HepG2 (cell line): Measurements from ENCODE around the gene LITAF. TPM values are rescaled to one million over a fixed set of nuclear protein-coding genes. Genes with fewer than 3 reads are reported as not detected.

Experiments
- CREB1 ChIP-seq, 2 experiments: fragments of 450-650 bp in 1 of 2; IDR thresholded peaks; 2 replicates each; pipeline ENCODE4 v1.6.1; 2016 to 2017; ENCODE audit warnings: control low read depth in 1 of 2, mild to moderate bottlenecking in 1 of 2, missing compliant biosample characterization in 1 of 2, missing genetic modification characterization in 1 of 2
- CREBL2 ChIP-seq: sonication (generic); formaldehyde crosslinking; IDR thresholded peaks from 2 replicates; pipeline ENCODE4 v1.8.1; 2023; ENCODE audit warnings: missing genetic modification reagents, mild to moderate bottlenecking, borderline replicate concordance
- FOXA3 ChIP-seq: IDR thresholded peaks from 2 replicates; pipeline ENCODE4 v1.6.1; 2016; ENCODE audit warnings: missing genetic modification reagents, missing compliant biosample characterization
- FOXJ3 ChIP-seq: sonication (generic); formaldehyde crosslinking; IDR thresholded peaks from 2 replicates; pipeline ENCODE4 v1.4.0; 2020; ENCODE audit warnings: missing genetic modification reagents, mild to moderate bottlenecking, borderline replicate concordance
- FOXK2 ChIP-seq: fragments of 450-650 bp; IDR thresholded peaks from 2 replicates; pipeline ENCODE4 v1.6.1; 2016
- SOX5 ChIP-seq: IDR thresholded peaks from 2 replicates; pipeline ENCODE4 v1.6.1; 2016; ENCODE audit warnings: borderline replicate concordance
- SSRP1 ChIP-seq: IDR thresholded peaks from 2 replicates; pipeline ENCODE4 v1.6.1; 2016; ENCODE audit warnings: control low read depth
- TFE3 ChIP-seq: IDR thresholded peaks from 2 replicates; pipeline ENCODE4 v1.6.1; 2016
- TRIM24 ChIP-seq: sonication (generic); formaldehyde crosslinking; IDR thresholded peaks from 2 replicates; pipeline ENCODE4 v1.8.0; 2022; ENCODE audit warnings: mild to moderate bottlenecking, missing genetic modification reagents
- XRCC5 ChIP-seq: fragments of 200-400 bp; formaldehyde crosslinking; optimal IDR thresholded peaks from 2 replicates; pipeline ENCODE3; 2017; ENCODE audit warnings: mild to moderate bottlenecking, low read length
- ZBTB39 ChIP-seq: sonication (generic); formaldehyde crosslinking; IDR thresholded peaks from 2 replicates; pipeline ENCODE4 v1.5.0; 2020; ENCODE audit warnings: missing genetic modification reagents
- ZNF33B ChIP-seq: sonication (generic); formaldehyde crosslinking; IDR thresholded peaks from 2 replicates; pipeline ENCODE4 v1.5.1; 2020; ENCODE audit warnings: mild to moderate bottlenecking, missing genetic modification reagents
- ZNF367 ChIP-seq: sonication (generic); formaldehyde crosslinking; IDR thresholded peaks from 2 replicates; pipeline ENCODE4 v1.4.0; 2020; ENCODE audit warnings: missing genetic modification reagents, borderline replicate concordance
- ZNF644 ChIP-seq: IDR thresholded peaks from 2 replicates; pipeline ENCODE4 v1.6.1; 2016; ENCODE audit warnings: low read depth
- ZNF770 ChIP-seq: sonication (generic); formaldehyde crosslinking; IDR thresholded peaks from 2 replicates; pipeline ENCODE4 v1.5.0; 2020; ENCODE audit warnings: mild to moderate bottlenecking, missing genetic modification reagents
- ZSCAN9 ChIP-seq: IDR thresholded peaks from 2 replicates; pipeline ENCODE4 v1.6.1; 2016; ENCODE audit warnings: borderline replicate concordance
- polyA plus RNA-seq, 8 experiments: library from polyadenylated mRNA; depleted of rRNA in 3 of 8; stranded (reverse) in 7 of 8; unstranded in 1 of 8; fragments of >200 nt; fragmentation: Illumina TruSeq in 4 of 8; extraction: Trizol in 4 of 8; gene quantifications; 2 replicates each; pipeline versions ENCODE4 v1.2.1 to v1.2.3, GENCODE V29; 2011 to 2016; ENCODE audit warnings: low read depth in 4 of 8, missing spikeins in 1 of 8, mixed read lengths in 1 of 8; ENCODE audit not compliant: insufficient read depth in 1 of 8
- total RNA-seq, 5 experiments: library from RNA; depleted of rRNA; stranded (reverse); fragments of >200 nt; fragmentation: Illumina TruSeq; extraction: Trizol; gene quantifications; 2 replicates each; pipeline ENCODE4 v1.2.3, GENCODE V29; 2016; ENCODE audit warnings: low read depth in 1 of 5
- TF ChIP-seq, protein P1 (sequence below): sonication (generic); formaldehyde crosslinking; IDR thresholded peaks from 2 replicates; pipeline ENCODE4 v1.4.0; 2020; ENCODE audit warnings: missing genetic modification reagents, mild to moderate bottlenecking, borderline replicate concordance
- TF ChIP-seq, protein P2 (sequence below): sonication (generic); formaldehyde crosslinking; IDR thresholded peaks from 2 replicates; pipeline ENCODE4 v1.5.1; 2020; ENCODE audit warnings: missing genetic modification reagents, mild to moderate bottlenecking, borderline replicate concordance

Gene LITAF
- total and polyA plus RNA-seq, 2 of the 13 experiments (the other 11 are each of a cell fraction or from before 2014, with no cell fraction given) = 80.1 to 141 TPM

DNA sequence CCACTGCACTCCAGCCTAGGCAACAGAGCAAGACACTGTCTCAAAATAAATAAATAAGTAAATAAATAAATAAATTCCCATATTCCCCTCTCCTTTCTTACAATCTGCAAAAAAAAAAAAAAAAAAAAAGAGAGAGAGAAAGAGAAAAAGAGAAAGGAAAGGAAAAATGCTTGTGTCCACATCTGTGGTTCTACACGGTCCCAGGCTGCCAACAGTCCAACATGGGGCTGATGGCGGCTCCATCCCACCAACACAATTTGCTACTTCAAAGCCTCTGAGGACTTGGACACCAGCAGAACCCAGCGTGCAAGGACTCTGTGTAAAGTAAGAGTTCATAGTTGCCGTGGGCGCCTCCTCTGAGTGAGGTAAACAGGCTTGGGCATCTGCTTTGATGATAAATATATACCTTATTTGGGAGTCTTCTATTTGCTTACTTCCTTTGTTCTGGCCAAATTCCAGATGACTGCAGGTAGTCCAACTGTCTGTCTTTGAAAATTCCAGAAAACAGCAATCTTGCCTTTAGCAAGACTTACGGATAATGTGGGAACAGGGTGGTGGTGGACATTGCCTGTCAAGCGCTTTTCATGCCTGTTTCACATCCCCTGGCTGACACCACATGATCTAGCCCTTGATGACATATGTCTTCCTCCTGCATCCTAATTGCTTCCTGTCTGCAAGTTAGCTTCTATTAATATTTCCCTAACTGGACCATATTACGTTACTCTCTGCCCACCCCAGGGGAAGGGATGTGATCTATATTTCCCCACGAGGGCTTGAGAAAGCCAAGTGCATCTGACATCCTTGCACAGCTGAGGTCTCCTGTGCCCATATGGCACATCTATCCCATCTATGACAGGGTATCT, 10.1 kb downstream of the LITAF start (continued):
- no peak for TF ChIP-seq ZNF770 (CRISPR knock-in tag)
- TF ChIP-seq TRIM24 (CRISPR knock-in tag) = no peak
- peak; percentile 71 for TF ChIP-seq TFE3 (CRISPR knock-in tag)
- TF ChIP-seq ZSCAN9 = peak; percentile 64; the same call in 1 of the 2 replicates
- no peak; the same call in 1 of the 2 replicates for TF ChIP-seq ZBTB39 (CRISPR knock-in tag)
- no peak for TF ChIP-seq SSRP1 (CRISPR knock-in tag)
- no peak for TF ChIP-seq ZNF33B (CRISPR knock-in tag)
- TF ChIP-seq, protein P1, sequence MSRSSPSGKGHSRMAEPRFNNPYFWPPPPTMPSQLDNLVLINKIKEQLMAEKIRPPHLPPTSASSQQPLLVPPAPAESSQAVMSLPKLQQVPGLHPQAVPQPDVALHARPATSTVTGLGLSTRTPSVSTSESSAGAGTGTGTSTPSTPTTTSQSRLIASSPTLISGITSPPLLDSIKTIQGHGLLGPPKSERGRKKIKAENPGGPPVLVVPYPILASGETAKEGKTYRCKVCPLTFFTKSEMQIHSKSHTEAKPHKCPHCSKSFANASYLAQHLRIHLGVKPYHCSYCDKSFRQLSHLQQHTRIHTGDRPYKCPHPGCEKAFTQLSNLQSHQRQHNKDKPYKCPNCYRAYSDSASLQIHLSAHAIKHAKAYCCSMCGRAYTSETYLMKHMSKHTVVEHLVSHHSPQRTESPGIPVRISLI (CRISPR knock-in tag) = peak; percentile 73
- TF ChIP-seq ZNF644 (CRISPR knock-in tag) = peak; percentile 96
- TF ChIP-seq, protein P2, sequence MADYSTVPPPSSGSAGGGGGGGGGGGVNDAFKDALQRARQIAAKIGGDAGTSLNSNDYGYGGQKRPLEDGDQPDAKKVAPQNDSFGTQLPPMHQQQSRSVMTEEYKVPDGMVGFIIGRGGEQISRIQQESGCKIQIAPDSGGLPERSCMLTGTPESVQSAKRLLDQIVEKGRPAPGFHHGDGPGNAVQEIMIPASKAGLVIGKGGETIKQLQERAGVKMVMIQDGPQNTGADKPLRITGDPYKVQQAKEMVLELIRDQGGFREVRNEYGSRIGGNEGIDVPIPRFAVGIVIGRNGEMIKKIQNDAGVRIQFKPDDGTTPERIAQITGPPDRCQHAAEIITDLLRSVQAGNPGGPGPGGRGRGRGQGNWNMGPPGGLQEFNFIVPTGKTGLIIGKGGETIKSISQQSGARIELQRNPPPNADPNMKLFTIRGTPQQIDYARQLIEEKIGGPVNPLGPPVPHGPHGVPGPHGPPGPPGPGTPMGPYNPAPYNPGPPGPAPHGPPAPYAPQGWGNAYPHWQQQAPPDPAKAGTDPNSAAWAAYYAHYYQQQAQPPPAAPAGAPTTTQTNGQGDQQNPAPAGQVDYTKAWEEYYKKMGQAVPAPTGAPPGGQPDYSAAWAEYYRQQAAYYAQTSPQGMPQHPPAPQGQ = 0 out of 2 replicates have a peak, but pooled peaks have one; percentile 86
- TF ChIP-seq CREB1 (IDR thresholded peaks at IDR 0.05) = 0 out of 2 replicates have a peak, but pooled peaks have one; percentile 1
- TF ChIP-seq CREB1 (CRISPR knock-in tag; IDR thresholded peaks at IDR 0.05) = no peak; the same call in 1 of the 2 replicates
- TF ChIP-seq FOXA3 (CRISPR knock-in tag) = peak; percentile 88
- peak; percentile 45 for TF ChIP-seq XRCC5
- peak; percentile 64; the same call in 1 of the 2 replicates for TF ChIP-seq FOXK2
- TF ChIP-seq ZNF367 = 0 out of 2 replicates have a peak, but pooled peaks have one; percentile 31
- TF ChIP-seq FOXJ3 (CRISPR knock-in tag) = peak; percentile 87; the same call in 1 of the 2 replicates
- TF ChIP-seq SOX5 (CRISPR knock-in tag) = peak; percentile 94
- TF ChIP-seq CREBL2 = no peak
